ENCODE measurements around the gene DCAF4. TPM values are rescaled to one million over a fixed set of nuclear protein-coding genes. Genes with fewer than 3 reads are reported as not detected.
"Not testable (repeated sequence)": the region's sequence is repeated elsewhere in the genome, so short reads cannot be mapped to it uniquely, and the experiment has no call there.

DCAF4 gene
- total and polyA plus RNA-seq, 12 donors, result 7.6 to 19.3 (median 15.2) TPM

DNA sequence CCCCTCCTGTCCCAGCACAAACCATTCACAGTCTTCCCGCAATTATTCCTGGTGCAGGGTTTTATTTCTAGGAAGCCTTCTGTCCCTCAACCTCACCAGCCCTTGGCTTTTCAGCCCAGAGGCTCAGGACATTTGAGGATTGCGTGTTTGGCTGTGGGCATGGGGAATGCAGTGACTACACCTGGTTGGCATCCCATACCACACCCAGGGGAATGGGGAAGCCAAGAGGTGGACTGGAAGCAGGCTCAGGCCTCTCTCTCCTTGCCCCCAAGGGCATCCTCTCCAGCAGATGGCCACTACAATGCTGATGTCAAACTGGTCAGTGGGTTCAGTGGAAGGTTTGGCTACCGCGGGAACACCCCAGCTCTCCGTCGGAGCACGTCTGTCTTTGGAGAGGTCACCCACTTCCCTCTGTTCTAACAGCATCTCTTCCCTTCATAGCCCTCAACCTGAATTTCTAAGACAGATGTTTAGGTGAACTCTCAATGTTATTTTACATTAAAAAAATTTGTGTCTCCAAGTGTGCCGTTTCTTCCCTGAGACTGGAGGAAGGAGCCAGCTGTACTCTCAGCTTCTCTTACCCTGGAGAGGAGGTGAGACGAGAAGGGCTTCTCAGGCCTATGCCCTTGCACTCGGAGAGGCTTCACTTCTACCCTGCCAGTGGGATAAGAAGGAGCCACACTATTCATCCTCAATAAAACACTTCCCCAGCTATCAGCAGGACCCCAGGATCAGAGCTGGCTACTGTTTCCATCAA lies 35.5 kb downstream of the DCAF4 start:
- Histone ChIP-seq H3K27ac (peak overlapping the region in 1 of 5 donors; percentile 16), H3K4me3 (no peak overlapping the region), H3K4me1 (replicated peaks in 1 of 2) (peaks cover 0 to 3% of the 10 kb centered on the region in 2 donors), H3K36me3 (replicated peaks in 1 of 2) (peaks cover 0 to 21% of the 10 kb centered on the region in 2 donors), H3K9me3 (replicated peaks in 1 of 3) (no peaks in the 10 kb centered on the region), H3K27me3 (no peaks in the 10 kb centered on the region)
- DNase-seq, result no peak
- TF ChIP-seq, protein P1, sequence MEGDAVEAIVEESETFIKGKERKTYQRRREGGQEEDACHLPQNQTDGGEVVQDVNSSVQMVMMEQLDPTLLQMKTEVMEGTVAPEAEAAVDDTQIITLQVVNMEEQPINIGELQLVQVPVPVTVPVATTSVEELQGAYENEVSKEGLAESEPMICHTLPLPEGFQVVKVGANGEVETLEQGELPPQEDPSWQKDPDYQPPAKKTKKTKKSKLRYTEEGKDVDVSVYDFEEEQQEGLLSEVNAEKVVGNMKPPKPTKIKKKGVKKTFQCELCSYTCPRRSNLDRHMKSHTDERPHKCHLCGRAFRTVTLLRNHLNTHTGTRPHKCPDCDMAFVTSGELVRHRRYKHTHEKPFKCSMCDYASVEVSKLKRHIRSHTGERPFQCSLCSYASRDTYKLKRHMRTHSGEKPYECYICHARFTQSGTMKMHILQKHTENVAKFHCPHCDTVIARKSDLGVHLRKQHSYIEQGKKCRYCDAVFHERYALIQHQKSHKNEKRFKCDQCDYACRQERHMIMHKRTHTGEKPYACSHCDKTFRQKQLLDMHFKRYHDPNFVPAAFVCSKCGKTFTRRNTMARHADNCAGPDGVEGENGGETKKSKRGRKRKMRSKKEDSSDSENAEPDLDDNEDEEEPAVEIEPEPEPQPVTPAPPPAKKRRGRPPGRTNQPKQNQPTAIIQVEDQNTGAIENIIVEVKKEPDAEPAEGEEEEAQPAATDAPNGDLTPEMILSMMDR (IDR thresholded peaks at IDR 0.05), result no peak
- no peak for TF ChIP-seq POLR2A (IDR thresholded peaks at IDR 0.05)
- 86 to 90% (median 88%) methylated on average over 10 of the region's 10 CpGs for WGBS, 4 donors
- intact Hi-C loops (cut with DNase I), result no loop called here

DNA sequence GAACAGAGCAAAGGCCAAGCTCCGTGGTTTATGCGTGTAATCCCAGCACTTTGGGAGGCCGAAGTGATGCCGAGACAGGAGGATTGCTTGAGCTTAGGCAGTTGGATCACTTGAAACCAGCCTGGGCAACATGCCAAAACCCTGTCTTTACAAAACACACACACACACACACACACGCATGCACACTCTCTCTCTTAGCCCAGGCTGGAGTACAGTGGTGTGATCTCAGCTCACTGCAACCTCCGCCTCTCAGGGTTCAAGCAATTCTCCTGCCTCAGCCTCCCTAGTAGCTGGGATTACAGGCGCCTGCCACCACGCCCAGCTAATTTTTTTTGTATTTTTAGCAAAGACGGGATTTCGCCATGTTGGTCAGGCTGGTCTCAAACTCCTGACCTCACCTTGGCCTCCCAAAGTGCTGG lies 36.1 kb downstream of the DCAF4 start:
- 62 to 81% (median 71%) methylated on average over 8 to 10 of the region's 10 CpGs for WGBS, 4 donors
- H3K27me3 ChIP-seq; H3K4me1 ChIP-seq (replicated peaks in 1 of 2); H3K4me3 ChIP-seq; H3K9me3 ChIP-seq (replicated peaks in 1 of 3); intact Hi-C loops (cut with DNase I): not testable (repeated sequence)
- H3K27ac ChIP-seq, result peak overlapping the region in 2 of 5 donors; percentile 7 to 16
- peaks cover 0 to 20% of the 10 kb centered on the region in 2 donors for H3K36me3 ChIP-seq (replicated peaks in 1 of 2)
- DNase-seq, result peak; percentile 32 to 73 (median 60)

DNA sequence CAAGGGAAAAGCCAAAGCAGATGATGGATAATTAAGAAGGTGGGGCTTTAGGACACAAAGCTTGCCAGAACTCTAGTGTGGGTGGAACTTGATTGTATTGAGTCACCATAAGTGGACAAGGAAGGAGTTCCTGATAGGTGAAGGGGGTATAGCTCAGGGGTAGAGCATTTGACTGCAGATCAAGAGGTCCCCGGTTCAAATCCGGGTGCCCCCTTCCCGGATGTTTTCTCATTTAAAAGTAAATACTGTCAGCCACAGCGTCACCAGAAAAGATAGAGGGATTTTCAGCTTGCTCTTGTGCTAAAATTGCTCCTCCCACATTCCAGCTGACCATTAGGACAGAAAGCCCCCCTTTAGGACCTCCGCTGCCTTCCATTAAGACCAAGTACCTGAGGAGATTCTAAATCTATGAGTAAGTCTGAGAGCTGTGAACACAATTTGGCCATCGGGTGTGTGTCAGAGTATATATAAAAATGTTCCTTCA lies 36.6 kb downstream of the DCAF4 start:
- H3K36me3 ChIP-seq (replicated peaks in 1 of 2), result peaks cover 0 to 16% of the 10 kb centered on the region in 2 donors
- peak; percentile 34 to 76 (median 71) for DNase-seq

DNA sequence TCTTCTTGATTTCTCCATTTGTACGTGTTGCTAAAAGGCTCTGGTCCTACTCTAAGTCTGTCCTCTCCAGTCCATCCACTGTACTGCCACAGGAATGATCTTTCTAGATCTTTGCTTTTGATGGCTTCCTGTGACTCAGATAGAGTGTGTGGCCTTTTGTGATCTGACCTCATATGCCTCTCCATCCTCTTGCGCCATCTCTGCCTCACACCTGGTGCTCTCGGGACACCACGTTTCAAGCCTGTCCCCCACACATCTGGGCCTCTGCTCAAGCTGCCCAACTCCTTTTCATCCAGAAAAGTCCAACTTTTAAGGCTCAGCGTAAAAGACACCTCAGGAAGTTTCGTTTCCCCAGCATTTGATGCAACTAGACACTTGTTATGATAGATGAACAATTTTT lies 39.0 kb downstream of the DCAF4 start:
- DNase-seq, result peak in 1 of 7 donors; percentile 21
- WGBS, 4 donors, result 69 to 73% (median 70%) methylated on average over 6 of the region's 6 CpGs
- H3K9me3 ChIP-seq (replicated peaks in 1 of 3), result no peaks in the 10 kb centered on the region
- H3K27me3 ChIP-seq, result no peaks in the 10 kb centered on the region
- TF ChIP-seq POLR2A (IDR thresholded peaks at IDR 0.05), result no peak
- TF ChIP-seq, protein P1 (IDR thresholded peaks at IDR 0.05), result no peak
- H3K4me3 ChIP-seq, result no peak overlapping the region
- H3K4me1 ChIP-seq (replicated peaks in 1 of 2), result peaks cover 0 to 3% of the 10 kb centered on the region in 2 donors
- intact Hi-C loops (cut with DNase I), result no loop called here
- H3K27ac ChIP-seq, result peak overlapping the region in 1 of 5 donors; percentile 4
- peaks cover 0 to 17% of the 10 kb centered on the region in 2 donors for H3K36me3 ChIP-seq (replicated peaks in 1 of 2)

More for the DNA sequence above, 36.6 kb downstream of the DCAF4 start:
- no peaks in the 10 kb centered on the region for H3K9me3 ChIP-seq (replicated peaks in 1 of 3)
- intact Hi-C loops (cut with DNase I), result no loop called here
- 44 to 51% (median 47%) methylated on average over 6 of the region's 6 CpGs for WGBS, 4 donors
- H3K27ac ChIP-seq, result peak overlapping the region in 2 of 5 donors; percentile 7 to 45
- no peak overlapping the region for H3K4me3 ChIP-seq
- no peaks in the 10 kb centered on the region for H3K27me3 ChIP-seq
- peaks cover 0 to 3% of the 10 kb centered on the region in 2 donors for H3K4me1 ChIP-seq (replicated peaks in 1 of 2)
- TF ChIP-seq POLR2A (IDR thresholded peaks at IDR 0.05), result no peak
- TF ChIP-seq, protein P1 (IDR thresholded peaks at IDR 0.05), result no peak

Data from adrenal gland (tissue), 12 donors.